AG10803 (cell line): ENCODE results near the gene SYT12.

Source experiments
- DNase-seq: peaks from one replicate; pipeline ENCODE4 v3.0.0; 2010; ENCODE audit warnings: low read depth
- H3K4me3 ChIP-seq: 2 replicates; pipeline ENCODE4 v1.5.1; 2011; ENCODE audit warnings: mild to moderate bottlenecking, low read length, control low read depth
- CTCF ChIP-seq: conservative IDR thresholded peaks from 2 replicates; pipeline ENCODE4 v1.5.1; 2011; ENCODE audit warnings: mild to moderate bottlenecking, low read length, control low read depth, inconsistent platforms

The SYT12 gene

GRCh38 chr11:67043572-67044349, 20.8 kb downstream of the SYT12 start:
- no peak for DNase-seq
- no peak for TF ChIP-seq CTCF
- H3K4me3 ChIP-seq: no peak overlapping the region

- no peak for TF ChIP-seq CTCF
- H3K4me3 ChIP-seq: no peak overlapping the region
- DNase-seq: no peak
Observed at GRCh38 chr11:67044496-67044895, 21.6 kb downstream of the SYT12 start.

GRCh38 chr11:67045314-67045713, 22.4 kb downstream of the SYT12 start:
- DNase-seq: peak; percentile 62
- no peak for TF ChIP-seq CTCF
- no peak overlapping the region for H3K4me3 ChIP-seq

GRCh38 chr11:67048515-67049130, 25.7 kb downstream of the SYT12 start:
- DNase-seq: peak; percentile 74
- no peak overlapping the region for H3K4me3 ChIP-seq
- TF ChIP-seq CTCF: no peak

- no peak for DNase-seq
- H3K4me3 ChIP-seq: no peak overlapping the region
- TF ChIP-seq CTCF: no peak
Observed at GRCh38 chr11:67050139-67050538, 27.2 kb downstream of the SYT12 start.

GRCh38 chr11:67051180-67051893, 28.4 kb downstream of the SYT12 start:
- TF ChIP-seq CTCF: no peak
- H3K4me3 ChIP-seq: no peak overlapping the region
- no peak for DNase-seq
